ENCODE data around the gene LIMA1.
"Not testable (repeated sequence)": the region's sequence is repeated elsewhere in the genome, so short reads cannot be mapped to it uniquely, and the experiment has no call there.

The LIMA1 gene

DNA sequence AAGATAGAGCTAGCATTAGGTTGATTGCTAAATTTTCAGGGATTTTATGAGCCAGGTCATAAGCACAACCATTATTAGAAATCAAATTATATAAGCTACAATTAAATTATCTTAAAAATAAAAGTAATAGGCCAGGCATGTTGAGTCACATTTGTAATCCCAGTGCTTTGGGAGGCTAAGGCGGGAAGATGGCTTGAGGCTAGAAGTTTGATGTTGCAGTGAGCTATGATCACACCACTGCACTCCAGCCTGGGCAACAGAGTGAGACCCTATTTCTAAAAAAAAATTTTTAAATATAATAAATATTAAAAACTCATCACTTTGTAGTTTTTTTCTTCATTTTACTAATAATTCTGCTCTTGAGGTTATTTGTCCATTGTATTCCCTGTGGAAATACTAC lies 1.9 kb upstream of the LIMA1 start:
- no peak for DNase-seq

DNA sequence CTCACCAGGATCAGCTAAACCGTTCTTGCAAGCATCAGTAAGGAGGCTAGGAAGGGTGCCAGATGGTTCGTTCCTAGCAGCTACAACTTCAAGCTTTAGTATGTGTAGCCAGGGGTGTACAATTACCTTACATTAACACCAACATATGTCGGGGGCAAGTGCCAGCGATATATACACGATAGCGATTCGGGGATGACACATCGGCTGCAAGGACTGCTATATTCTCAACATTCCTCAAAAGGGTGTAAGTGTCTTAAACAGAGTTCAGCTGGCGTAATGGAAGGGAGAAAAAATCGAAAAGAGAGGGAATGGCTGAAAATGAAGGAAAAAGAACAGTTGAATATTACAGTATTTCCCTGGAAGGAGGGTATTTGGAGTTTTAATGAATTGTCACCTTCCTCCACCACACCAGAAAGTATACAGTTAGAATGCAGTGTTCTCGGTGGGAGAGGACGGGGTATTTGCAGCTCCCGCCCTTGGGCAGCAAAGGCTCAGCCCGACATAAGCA lies 545 bp downstream of the LIMA1 start:
- DNase-seq, result peak; percentile 52

DNA sequence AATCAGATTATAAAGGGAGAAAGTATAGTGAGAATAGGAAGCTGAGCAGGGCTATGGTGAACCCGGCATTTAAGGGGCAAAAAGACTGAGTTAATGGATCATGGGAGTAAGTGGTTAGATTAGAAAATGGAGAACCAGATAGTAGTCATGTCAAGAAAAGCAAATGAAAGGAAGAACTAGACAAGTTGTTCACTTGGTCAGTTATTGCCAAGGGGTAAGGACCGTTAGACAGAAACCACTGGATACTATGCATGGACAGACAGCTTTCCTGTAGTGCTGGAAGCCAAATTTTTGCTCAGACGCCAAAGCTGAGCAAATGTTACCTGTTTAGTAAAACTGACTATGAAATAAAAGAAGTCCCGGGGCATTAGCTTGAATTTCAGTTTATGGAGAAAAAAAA lies 3.8 kb downstream of the LIMA1 start:
- DNase-seq, result no peak

DNA sequence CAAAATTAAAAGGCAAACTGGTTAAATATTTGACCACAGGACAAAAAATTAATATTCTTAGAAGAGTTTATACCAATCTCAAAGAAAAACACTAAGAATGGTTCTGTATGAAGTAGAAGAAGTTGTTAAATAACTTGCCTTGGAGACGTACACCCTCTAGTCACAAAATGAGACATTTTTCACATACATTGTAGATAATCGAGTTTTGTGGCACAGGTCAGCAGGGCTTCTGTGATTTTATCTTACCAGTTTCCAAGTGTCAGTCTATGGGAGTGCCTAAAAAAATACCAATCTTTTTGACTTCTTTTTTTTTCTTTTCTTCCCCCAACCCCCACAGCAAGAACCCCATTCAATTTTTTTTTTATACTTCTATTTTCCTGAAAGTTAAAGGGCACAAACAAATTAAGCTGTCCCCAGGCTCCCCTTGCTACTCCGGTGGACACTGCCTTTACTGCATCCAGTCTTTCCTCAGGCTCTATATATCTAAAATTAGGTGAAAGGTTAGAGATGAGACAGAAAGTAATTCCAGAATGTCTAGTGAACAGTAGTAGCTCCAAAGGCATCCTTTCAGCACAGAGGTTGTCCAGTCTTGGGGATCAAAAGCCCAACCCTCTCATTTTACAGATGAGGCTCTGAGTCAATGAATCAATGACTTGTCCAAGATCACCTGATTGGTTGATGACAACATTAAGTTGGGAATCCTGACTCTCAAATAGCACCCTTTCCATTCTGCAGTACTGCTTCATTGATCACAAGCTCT lies 6.2 kb downstream of the LIMA1 start:
- DNase-seq, result no peak

DNA sequence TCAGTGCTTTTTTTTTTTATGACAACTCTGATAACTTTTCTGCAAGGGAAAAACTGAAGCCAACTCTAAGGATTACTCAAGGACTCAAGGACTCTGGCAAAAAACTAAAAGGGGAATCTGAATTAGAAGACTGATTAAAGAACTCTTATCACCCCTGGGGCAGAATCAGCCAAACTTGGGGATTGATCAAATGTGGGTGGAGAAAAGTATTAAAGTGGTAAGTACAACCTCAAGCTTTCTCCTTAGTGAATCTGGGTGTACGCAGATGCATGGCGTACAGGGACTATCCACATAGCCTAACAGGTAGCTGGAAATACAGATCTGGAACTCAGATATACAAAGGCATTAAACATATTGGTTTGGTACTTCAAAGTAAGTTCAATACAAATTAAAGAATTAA lies 7.3 kb downstream of the LIMA1 start:
- DNase-seq, result no peak

DNA sequence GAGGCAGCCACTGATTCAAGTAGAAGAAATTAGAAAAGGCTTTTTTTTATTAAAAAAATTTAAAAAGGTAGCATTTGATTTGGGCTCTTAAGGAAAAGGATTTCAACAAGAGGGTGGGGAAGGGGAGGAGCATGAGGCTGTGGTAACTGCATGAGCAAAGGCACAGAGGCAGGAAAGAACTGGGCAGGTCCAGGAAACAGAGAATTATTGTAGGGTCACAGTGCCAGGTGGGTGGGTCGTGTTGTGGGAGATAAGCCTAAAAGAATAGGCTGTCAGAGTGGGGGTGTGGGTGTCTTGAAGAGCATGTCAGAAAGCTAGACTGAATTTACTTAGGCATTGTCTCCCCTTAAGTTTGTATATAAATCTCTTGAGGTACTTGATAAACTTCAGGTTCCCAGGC lies 7.8 kb downstream of the LIMA1 start:
- no peak for DNase-seq

DNA sequence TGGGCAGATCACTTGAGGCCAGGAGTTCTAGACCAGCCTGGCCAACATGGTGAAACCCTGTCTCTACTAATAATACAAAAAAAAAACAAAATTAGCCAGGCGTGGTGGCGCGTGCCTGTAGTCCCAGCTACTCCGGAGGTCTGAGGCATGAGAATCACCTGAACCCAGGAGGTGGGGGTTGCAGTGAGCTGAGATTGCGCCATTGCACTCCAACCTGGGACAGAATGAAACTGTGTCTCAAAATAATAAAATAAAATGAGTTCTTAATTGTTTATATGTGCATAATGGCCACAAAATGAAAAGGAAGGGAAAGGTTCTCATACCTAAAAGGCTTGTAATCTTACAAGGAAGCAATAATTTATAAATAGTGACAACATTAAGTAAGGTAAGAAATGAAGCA lies 8.2 kb downstream of the LIMA1 start:
- DNase-seq, result not testable (repeated sequence)

DNA sequence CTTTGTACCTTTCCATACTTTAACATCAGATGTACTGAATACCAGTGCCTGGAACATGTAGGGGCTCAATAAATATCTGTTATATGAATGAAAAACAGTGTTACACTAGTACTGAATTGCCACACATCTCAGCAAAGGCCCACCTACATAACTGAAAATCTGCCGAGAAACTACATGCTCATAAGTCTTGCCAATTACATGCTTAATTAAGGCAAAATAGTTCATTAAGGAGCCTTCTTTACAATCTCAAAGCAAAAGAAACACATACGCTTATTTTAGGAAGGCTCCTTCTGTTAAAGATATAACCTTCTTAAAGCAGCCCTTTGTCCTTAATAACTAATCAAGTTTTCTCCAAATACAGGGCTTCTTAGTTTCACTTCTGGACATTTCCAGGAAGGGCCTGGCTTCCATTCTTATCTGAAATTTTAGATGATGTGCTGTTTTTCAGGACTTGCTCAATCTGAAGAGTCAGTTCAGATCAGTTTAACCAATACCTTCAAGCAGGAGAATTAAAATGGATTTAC lies 11.5 kb downstream of the LIMA1 start:
- no peak for DNase-seq

DNA sequence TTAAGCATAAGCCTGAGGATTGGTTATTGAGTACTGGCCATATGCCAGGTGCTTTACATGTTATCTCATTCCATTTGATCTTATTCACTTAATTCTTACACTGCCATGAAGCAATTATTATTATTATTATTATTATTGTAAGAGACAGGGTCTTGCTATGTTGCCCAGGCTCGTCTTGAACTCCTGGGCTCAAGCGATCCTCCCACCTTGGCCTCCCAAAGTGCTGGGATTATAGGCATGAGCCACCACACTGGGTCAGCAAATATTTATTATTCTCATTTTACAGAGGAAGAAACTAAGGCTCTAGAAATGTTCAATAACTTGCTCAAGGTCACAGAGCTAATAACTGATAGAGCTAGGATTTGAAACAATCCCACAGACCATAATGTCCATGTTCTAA lies 14.8 kb downstream of the LIMA1 start:
- DNase-seq, result no peak

DNA sequence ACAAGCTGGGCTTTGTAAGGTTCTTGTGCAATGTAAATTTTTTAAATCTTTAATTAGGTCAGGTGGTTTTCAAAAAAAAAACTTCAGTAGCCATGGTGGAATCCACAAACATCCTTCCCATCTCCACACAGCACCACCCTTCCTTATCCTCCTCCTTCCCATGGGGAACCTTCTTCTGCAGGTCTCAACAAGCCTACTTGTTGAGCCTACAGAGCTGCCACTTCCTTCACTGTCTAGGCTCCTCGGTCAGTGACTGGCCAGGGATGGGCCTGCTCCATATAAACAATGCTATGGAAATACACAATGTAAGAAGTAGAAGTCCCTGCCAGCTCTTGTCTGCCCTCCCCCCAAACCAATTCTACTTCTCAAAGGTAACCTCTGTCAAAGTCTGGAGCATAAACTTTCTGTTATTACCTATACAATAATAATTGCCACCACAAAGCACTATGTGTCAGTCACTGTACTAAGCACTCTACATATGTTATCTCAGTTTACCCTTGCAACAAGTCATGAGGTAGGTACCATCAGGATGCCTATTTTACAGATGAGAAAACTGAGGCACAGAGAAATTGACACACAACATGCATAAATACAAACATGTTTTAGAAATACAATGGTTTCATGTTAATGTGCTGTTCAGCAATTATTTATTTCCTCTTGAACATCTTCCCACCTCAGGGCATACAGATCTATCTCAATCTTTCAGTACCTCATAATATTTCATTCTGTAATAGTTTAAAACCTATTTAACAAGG lies 17.4 kb downstream of the LIMA1 start:
- DNase-seq, result no peak

DNA sequence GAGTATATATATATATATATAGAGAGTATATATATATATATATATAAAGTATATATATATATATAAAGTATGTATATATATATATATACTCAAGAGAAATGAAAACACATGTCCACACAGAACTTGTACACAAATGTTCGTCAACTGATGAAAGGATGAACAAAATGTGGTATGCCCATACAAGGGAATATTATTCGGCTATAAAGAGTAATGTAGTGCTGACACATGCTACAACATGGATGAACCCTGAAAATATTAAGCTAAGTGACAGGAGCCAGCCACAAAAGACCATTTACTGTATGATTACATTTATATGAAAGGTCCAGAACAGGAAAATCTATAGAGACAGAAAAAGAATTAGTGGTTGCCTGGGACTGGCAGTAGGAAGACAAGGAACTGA lies 19.5 kb downstream of the LIMA1 start:
- DNase-seq, result no peak

DNA sequence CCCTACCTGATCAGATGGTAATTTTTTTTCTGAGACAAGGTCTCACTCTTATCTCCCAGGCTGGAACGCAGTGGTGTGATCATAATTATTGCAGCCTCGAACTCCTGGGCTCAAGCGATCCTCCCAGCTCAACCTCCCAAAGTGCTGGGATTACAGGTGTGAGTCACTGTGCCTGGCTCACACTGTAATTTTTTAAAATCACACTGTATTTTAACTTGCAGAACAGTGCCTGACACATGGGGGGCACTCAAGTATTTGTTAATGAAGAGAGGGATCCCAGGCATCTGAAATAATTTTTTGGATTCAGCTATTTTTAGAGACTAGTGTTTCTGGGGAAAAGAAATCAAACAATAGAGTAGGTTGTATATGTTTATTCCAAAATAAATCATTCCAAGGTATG lies 21.7 kb downstream of the LIMA1 start:
- no peak for DNase-seq

DNA sequence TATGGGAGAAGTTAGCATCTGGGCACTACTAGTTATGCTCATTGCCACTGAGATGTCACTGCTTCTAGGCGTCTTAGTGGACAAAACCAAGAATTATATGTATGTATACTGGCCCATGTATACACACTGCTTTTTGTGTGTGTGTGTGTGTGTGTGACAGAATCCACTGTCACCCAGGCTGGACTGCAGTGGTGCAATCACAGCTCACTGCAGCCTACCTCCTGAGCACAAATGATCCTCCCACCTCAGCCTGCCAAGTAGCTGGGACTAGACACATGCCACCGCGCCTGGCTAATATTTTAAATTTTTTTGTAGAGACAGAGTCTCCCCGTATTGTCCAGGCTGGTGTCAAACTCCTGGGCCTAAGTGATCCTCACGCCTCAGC lies 25.2 kb downstream of the LIMA1 start:
- DNase-seq, result no peak

DNA sequence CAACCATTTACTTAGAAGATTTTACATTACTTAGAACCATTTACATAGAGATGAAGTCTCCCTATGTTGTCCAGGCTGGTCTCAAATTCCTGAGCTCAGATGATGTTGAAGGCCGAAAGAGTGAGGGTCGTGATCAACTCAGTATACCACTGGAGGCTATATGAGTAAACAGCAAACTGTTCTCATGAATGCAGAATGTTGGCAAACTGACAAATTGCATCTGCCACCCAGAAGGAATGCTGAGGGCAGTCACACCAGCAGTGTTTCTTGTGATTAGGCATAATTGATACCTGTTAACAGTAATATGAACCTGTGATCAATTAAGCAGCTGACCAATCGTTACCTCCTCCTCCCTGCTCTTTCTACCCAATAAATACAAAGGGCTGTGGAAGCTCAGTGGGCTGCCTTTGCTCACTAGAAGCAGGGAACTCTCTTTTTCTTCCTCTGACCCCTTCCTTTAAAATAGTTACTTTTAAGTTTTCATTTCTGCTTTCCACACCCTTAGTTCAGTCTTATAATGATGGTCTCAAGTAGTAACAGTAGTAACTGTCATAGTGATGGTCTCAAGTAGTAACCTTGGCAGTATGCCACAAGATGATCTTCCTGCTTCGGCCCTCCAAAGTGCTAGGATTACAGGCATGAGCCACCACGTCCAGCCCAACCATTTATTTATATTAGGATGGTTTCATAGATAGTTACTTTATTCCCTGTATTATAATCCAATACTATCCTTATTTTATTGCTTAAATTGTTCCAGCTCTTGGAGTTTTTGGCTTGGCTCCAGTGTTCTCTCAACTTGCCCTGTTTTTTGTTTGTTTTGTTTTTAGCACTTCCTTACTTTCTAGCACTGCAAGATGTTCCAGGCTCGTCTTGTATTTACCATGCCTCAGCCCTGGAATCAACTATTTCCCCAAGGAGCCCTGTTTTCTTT lies 25.8 kb downstream of the LIMA1 start:
- no peak for DNase-seq

DNA sequence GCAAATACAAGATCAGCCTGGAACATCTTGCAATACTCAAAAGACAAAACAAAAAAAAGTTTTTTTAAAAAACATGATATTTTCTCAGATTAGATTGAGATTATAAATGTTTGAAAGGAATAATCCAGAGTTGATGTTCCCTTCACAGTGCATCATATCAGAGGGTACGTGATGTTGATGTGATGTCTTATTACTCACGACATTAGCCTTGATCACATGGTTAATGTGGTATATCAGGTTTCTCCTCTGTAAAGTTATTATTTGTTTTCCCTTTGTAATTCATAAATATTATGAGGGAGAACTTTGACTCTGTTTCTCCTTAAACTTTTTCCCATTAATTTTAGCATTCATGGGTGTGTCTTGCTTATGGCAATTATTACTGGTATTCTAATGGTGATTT lies 26.6 kb downstream of the LIMA1 start:
- DNase-seq, result no peak

DNA sequence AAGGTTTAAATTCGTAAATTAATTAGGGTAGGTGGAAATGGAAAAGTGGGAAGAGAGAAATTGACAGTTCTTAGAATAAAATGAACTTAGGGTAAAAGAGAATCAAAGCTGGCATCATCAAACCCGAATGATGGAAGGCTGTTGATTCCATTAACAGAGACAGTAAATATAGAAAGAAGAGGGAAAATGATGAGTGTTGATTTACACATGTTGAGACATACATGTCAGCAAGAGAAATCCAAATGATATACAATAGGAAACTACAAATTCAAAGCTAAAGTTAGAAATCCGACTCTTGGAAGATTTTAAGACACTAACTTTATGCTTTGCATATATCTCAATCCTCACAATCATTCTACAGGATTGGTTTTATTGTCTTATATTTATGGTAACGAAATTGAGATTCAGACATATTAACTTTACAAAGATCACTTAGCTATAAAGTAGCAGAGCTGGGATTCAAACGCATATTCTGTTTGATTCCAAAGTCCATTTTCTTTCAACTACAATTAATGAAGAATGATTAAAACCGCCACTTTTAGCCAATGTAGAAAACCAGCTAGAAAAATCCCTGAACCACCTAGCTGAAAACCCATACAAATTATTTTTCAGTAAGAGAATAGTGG lies 30.2 kb downstream of the LIMA1 start:
- no peak for DNase-seq

DNA sequence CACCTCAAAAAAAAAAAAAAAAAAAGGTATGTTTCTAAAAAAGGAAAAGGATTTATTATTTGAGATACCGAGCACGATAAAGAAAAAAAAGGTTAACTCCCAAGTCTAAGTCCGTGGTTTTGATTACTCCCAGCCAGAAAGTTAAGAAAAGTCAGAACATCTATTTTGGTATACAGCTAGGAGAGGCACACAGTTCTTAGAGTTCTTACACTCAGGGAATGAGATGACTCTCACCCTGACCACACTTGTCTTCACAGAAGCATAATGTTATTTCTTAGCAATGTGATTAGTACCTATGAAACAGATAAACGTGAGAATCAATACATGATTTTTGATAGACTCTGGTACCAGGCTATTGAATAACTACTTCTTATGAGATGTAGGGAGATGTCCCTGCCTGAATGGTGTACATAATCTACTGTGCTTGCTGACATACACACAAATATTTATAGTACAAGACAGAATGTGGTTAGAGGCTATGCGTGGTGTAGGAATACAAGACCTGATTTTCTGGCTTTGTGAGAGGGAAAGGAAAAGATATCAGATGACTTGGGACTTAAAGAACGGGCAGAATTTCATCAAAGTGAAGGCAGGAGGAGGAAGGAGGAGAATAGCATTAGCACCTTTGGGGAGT lies 31.6 kb downstream of the LIMA1 start:
- DNase-seq, result no peak

DNA sequence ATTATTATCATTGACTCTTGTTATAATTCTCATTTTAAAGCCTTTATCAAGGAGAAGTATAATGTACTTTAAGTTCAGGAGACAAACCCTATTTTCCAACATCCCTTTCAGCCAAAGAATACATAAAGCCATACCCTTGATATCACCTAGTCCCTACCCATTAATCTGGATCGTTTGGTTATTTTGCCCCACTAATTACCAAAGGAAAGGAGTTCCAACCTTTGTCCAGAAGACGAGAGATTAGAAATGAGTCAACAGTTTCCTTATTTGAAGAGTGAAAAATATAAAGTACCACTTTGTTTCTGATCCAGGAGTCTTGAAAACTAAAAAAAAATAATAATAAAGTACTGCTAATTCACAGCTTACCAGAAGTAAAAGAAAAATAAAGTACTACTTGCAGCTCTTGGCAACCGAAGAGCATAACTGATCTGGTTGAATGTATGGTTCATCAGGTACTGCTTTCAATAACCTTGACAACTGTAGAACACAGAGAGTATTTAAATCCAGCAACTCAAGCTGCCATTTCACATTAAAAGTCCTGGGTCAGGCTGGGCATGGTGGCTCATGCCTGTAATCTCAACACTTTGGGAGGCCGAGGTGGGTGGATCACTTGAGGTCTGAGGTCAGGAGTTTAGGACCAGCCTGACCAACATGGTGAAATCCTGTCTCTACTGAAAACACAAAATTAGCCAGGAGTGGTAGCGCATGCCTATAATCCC lies 33.7 kb downstream of the LIMA1 start:
- no peak for DNase-seq

DNA sequence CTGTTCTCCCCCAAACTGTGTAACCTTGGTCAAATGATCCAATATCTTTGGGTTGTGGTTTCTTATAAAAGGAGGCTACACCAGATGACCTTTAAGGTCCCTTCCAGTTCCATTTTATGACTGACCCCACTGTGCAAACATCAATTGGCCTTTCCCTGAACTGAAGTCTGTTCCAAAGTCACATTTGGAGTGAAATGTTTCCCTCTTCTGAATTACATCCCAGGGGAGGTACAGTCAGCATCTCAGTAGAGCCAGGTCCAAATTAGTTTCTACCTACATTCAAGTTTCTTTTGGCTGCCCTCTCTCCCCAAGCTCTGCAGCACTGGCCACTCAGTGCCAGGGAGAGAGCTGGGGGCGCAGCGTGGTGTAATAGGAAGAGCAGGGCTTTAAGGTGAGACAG lies 34.4 kb downstream of the LIMA1 start:
- DNase-seq, result no peak

DNA sequence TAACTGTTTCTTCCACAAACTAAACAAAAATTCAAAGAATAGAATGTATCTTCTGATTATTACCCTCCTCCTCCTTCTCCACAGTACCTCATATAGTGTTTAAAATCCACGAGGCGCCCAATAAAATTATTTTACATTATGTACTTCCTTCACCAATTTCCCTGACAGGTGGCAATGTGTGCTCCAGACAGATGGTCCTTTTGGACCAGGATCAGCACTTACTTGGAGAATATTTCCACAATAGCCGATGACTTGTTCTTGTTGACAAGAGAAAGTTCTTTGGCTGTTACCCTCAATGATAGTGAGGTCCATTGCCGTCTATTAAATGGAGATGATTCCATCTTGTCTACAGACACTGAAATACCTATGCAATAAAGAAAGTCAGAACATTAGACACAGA lies 34.9 kb downstream of the LIMA1 start:
- DNase-seq, result no peak

DNA sequence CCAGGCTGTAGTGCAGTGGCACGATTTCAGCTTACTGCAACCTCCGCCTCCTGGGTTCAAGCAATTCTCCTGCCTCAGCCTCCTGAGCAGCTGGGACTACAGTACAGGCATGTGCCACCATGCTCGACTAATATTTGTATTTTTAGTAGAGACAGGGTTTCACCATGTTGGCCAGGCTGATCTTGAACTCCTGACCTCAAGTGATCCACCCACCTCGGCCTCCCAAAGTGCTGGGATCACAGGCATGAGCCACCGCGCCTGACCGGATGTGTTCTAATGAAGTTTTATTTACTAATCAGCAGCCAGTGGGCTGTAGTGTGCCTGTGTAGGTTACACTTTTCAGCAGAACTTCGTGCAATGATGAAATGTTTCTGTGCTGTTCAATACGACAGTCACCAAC lies 35.7 kb downstream of the LIMA1 start:
- DNase-seq, result not testable (repeated sequence)

All from NCI-H526 treated with DMSO at 0.1 percent for 48 hours (cell line).